Spleen (tissue), 7 donors: ENCODE data around the gene HOXC12.

ENCODE experiments used
- POLR2A ChIP-seq, 3 donors: fragments of 450-650 bp; IDR thresholded peaks; one replicate each; pipeline ENCODE4 v1.5.1; 2017; ENCODE audit warnings: antibody characterized with exemption in 3 of 3, mild to moderate bottlenecking in 1 of 3
- POLR2AphosphoS5 ChIP-seq, 3 donors: sonication (generic); formaldehyde crosslinking; IDR thresholded peaks; one replicate each; pipeline ENCODE4 v1.5.1; 2017; ENCODE audit warnings: antibody characterized with exemption in 3 of 3
- TF ChIP-seq, protein P1 (sequence below), 11 experiments: fragments of 200-600 bp in 7 of 11; fragments of 450-650 bp in 4 of 11; sonication (generic) in 4 of 11; IDR thresholded peaks in 8 of 11; conservative IDR thresholded peaks in 3 of 11; 1 replicate in 7 of 11; 2 replicates in 4 of 11; pipeline versions ENCODE4 v1.4.0 to v1.8.0; 2016 to 2021; ENCODE audit warnings: antibody characterized with exemption in 11 of 11, inconsistent platforms in 4 of 11, mild to moderate bottlenecking in 1 of 11
- donor health status: DM: no; HTN: no; CAD: no; lungs with moderate emphysema.
- donor health status: DM: no; HTN: no; CAD: no.
- donor health status: DM: no; HTN: no; CAD: no.

DNA sequence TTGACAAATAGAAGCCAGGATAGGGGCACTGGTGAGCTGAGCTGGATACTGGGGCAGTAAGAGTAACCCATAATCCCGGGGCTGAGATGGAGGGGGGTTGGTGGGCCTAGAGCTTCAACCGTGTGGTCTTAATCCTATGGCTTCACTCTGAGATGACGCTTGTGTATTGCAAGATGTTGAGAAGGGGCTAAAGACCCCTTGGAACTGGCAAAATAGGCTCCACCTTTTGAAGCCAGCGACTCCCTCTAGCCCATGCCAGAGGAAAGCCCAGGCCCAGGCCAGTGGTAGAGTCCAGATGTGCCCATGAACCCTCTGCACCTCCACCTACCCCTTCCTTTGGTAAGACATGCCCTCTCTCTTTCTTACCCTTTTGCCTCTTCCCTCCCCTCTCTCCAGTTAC lies 4.6 kb downstream of the HOXC12 start:
- TF ChIP-seq, protein P1, sequence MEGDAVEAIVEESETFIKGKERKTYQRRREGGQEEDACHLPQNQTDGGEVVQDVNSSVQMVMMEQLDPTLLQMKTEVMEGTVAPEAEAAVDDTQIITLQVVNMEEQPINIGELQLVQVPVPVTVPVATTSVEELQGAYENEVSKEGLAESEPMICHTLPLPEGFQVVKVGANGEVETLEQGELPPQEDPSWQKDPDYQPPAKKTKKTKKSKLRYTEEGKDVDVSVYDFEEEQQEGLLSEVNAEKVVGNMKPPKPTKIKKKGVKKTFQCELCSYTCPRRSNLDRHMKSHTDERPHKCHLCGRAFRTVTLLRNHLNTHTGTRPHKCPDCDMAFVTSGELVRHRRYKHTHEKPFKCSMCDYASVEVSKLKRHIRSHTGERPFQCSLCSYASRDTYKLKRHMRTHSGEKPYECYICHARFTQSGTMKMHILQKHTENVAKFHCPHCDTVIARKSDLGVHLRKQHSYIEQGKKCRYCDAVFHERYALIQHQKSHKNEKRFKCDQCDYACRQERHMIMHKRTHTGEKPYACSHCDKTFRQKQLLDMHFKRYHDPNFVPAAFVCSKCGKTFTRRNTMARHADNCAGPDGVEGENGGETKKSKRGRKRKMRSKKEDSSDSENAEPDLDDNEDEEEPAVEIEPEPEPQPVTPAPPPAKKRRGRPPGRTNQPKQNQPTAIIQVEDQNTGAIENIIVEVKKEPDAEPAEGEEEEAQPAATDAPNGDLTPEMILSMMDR (IDR thresholded peaks at IDR 0.05 in 8 of 11, conservative IDR thresholded peaks at IDR 0.05 in 3 of 11): no peak
- TF ChIP-seq POLR2AphosphoS5 (IDR thresholded peaks at IDR 0.05): no peak
- TF ChIP-seq POLR2A (IDR thresholded peaks at IDR 0.05): no peak
